Measurements from ENCODE around the gene SLC35F4.

DNA sequence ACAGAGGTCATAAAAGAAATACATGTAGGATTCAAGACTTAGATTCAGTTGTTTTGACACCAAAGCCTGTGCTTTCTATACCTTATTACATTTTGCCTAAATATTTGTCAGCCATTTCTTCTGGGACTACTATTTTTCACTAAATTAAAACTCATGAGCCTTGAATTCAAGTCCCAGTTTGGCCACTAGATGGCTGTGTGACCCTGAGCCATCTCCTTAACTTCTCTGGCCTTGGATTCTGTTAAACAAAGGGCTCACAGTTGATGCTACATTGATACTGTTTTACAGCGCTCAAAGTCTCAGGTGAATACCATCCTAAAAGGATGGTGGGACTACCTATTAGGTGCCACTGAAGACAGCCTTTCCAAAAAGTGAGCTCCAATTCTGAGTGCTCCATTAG, 332.7 kb downstream of the SLC35F4 start:
- TF ChIP-seq, protein P1, sequence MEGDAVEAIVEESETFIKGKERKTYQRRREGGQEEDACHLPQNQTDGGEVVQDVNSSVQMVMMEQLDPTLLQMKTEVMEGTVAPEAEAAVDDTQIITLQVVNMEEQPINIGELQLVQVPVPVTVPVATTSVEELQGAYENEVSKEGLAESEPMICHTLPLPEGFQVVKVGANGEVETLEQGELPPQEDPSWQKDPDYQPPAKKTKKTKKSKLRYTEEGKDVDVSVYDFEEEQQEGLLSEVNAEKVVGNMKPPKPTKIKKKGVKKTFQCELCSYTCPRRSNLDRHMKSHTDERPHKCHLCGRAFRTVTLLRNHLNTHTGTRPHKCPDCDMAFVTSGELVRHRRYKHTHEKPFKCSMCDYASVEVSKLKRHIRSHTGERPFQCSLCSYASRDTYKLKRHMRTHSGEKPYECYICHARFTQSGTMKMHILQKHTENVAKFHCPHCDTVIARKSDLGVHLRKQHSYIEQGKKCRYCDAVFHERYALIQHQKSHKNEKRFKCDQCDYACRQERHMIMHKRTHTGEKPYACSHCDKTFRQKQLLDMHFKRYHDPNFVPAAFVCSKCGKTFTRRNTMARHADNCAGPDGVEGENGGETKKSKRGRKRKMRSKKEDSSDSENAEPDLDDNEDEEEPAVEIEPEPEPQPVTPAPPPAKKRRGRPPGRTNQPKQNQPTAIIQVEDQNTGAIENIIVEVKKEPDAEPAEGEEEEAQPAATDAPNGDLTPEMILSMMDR (IDR thresholded peaks at IDR 0.05): no peak
- TF ChIP-seq EP300 (IDR thresholded peaks at IDR 0.05): no peak

All from suprapubic skin (tissue), 3 donors.